Uterine smooth muscle cell (primary cell): Measurements from ENCODE around the gene KIR2DL4. TPM values are rescaled to one million over a fixed set of nuclear protein-coding genes. Genes with fewer than 3 reads are reported as not detected.

Experiments used
- total RNA-seq: library from RNA; depleted of rRNA; stranded (reverse); fragments of >200 nt; gene quantifications from 2 replicates; pipeline ENCODE4 v1.2.3, GENCODE V29; 2014

Gene KIR2DL4
- total RNA-seq: not detected in 2 replicates

DNA sequence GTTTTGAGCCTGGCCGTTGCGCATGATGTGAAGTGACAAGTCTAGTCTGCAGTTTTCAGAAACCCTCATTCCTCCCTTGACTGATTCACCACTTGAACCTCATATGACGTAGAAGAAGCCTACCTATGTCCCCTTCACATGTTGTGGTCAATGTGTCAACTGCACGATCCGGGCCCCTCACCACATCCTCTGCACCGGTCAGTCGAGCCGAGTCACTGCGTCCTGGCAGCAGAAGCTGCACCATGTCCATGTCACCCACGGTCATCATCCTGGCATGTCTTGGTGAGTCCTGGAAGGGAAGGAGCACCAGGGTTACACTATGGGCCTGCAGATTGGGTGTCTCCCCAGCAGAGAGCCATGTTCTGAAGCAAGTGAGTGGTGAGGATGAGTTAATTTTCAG, at the start of gene KIR2DL4:
KIR2DL4 (plus strand) TSS at position 201 of the 400 bp plus-strand sequence; CDS start at position 243, 42 bp downstream.

DNA sequence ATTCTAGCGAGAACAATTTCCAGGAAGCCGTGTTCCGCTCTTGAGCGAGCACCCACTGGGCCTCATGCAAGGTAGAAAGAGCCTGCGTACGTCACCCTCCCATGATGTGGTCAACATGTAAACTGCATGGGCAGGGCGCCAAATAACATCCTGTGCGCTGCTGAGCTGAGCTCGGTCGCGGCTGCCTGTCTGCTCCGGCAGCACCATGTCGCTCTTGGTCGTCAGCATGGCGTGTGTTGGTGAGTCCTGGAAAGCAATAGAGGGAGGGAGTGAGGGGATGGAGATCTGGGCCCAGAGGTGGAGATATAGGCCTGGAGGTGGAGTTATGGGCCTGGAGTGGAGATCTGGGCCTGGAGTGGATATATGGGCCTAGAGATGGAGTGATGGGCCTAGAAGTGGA, 33.8 kb upstream of the KIR2DL4 start, which contains the start of gene KIR2DL1:
KIR2DL1 (plus strand) TSS at position 148 of the 400 bp plus-strand sequence; CDS start at position 206, 58 bp downstream.

DNA sequence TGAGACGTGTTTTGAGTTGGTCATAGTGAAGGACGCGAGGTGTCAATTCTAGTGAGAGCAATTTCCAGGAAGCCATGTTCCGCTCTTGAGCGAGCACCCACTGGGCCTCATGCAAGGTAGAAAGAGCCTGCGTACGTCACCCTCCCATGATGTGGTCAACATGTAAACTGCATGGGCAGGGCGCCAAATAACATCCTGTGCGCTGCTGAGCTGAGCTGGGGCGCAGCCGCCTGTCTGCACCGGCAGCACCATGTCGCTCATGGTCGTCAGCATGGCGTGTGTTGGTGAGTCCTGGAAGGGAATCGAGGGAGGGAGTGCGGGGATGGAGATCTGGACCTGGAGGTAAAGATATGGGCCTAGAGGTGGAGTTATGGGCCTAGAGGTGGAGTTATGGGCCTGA, 12.8 kb downstream of the KIR2DL4 start, which contains the start of gene KIR3DL1:
KIR3DL1 (plus strand) TSS at position 218 of the 400 bp plus-strand sequence.

DNA sequence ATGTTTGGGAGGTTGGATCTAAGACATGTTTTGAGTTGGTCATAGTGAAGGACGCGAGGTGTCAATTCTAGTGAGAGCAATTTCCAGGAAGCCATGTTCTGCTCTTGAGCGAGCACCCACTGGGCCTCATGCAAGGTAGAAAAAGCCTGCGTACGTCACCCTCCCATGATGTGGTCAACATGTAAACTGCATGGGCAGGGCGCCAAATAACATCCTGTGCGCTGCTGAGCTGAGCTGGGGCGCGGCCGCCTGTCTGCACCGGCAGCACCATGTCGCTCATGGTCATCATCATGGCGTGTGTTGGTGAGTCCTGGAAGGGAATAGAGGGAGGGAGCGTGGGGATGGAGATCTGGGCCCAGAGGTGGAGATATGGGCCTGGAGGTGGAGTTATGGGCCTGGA, 29.1 kb downstream of the KIR2DL4 start, which contains the start of gene KIR2DS4:
KIR2DS4 (plus strand) TSS at position 181 of the 400 bp plus-strand sequence.

DNA sequence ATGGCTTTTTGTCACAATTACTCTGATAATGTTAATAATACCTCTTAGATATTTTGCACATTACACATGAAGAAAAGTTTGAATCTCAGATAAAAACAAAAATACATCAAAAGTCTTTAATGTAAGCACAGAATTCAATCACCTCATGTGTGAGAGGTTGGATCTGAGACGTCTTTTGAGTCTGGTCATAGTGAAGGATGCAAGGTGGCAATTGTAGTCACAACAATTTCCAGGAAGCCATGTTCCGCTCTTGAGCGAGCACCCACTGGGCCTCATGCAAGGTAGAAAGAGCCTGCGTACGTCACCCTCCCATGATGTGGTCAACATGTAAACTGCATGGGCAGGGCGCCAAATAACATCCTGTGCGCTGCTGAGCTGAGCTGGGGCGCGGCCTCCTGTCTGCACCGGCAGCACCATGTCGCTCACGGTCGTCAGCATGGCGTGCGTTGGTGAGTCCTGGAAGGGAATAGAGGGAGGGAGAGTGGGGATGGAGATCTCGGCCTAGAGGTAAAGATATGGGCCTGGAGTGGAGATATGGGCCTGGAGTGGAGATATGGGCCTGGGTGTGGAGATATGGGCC, 46.7 kb downstream of the KIR2DL4 start, which contains the start of gene KIR3DL2:
KIR3DL2 (plus strand) TSS at position 383 of the 580 bp plus-strand sequence; CDS start at position 416, 33 bp downstream.

Other genes starting within 250 kb of the KIR2DL4 start
- gene LILRA2, start 229.8 kb upstream of the KIR2DL4 start, total RNA-seq: not detected in 2 replicates
- gene LILRA1, start 210.0 kb upstream of the KIR2DL4 start, total RNA-seq: not detected in 2 replicates
- gene LILRB1, start 173.1 kb upstream of the KIR2DL4 start, total RNA-seq: not detected in 2 replicates
- gene LILRB4, start 140.6 kb upstream of the KIR2DL4 start, total RNA-seq: not detected in 2 replicates
- not detected in 2 replicates for gene KIR3DL3, start 79.2 kb upstream of the KIR2DL4 start, total RNA-seq
- not detected in 2 replicates for gene KIR2DL3, start 65.1 kb upstream of the KIR2DL4 start, total RNA-seq
- not detected in 2 replicates for gene KIR2DL1, start 33.8 kb upstream of the KIR2DL4 start, total RNA-seq
- gene KIR3DL1, start 12.9 kb downstream of the KIR2DL4 start, total RNA-seq: not detected in 2 replicates
- not detected in 2 replicates for gene KIR2DS4, start 29.1 kb downstream of the KIR2DL4 start, total RNA-seq
- gene KIR3DL2, start 46.8 kb downstream of the KIR2DL4 start, total RNA-seq: not detected in 2 replicates
- gene FCAR, start 70.6 kb downstream of the KIR2DL4 start, total RNA-seq: not detected in 2 replicates
- gene NCR1, start 102.5 kb downstream of the KIR2DL4 start, total RNA-seq: not detected in 2 replicates
- 0.22 TPM in 1 of 2 replicates, not detected in the other for gene NLRP7, start 143.9 kb downstream of the KIR2DL4 start, total RNA-seq
- under 0.01 and 0.33 TPM in 2 replicates for gene NLRP2, start 162.8 kb downstream of the KIR2DL4 start, total RNA-seq
- not detected in 2 replicates for gene GP6, start 234.7 kb downstream of the KIR2DL4 start, total RNA-seq